GM08714 (cell line): ENCODE measurements around the gene AFTPH.

Source experiments
- H3K4me3 ChIP-seq: fragments of 200-500 bp; sonication (Bioruptor generic); 2 replicates; pipeline ENCODE4 v1.5.1; 2014; ENCODE audit warnings: mild to moderate bottlenecking, low read length, inconsistent platforms
- ZNF274 ChIP-seq: IDR thresholded peaks from 2 replicates; pipeline ENCODE4 v1.6.1; 2012; ENCODE audit warnings: mild to moderate bottlenecking, low read depth, low read length

AFTPH gene

GRCh38 chr2:64627860-64628841 is 104.0 kb downstream of the AFTPH start:
- TF ChIP-seq ZNF274 = no peak
- no peak overlapping the region for H3K4me3 ChIP-seq

GRCh38 chr2:64629329-64629781 is 105.2 kb downstream of the AFTPH start:
- no peak for TF ChIP-seq ZNF274
- H3K4me3 ChIP-seq = no peak overlapping the region

GRCh38 chr2:64629875-64630274 is 105.7 kb downstream of the AFTPH start:
- no peak for TF ChIP-seq ZNF274
- no peak overlapping the region for H3K4me3 ChIP-seq

- TF ChIP-seq ZNF274 = no peak
- no peak overlapping the region for H3K4me3 ChIP-seq
Observed at GRCh38 chr2:64630752-64631151, 106.6 kb downstream of the AFTPH start.

- TF ChIP-seq ZNF274 = no peak
- H3K4me3 ChIP-seq = no peak overlapping the region
Observed at GRCh38 chr2:64631771-64632170, 107.6 kb downstream of the AFTPH start.

- no peak for TF ChIP-seq ZNF274
- H3K4me3 ChIP-seq = no peak overlapping the region
Observed at GRCh38 chr2:64632835-64633819, 109.0 kb downstream of the AFTPH start.

GRCh38 chr2:64634345-64635267 is 110.5 kb downstream of the AFTPH start:
- no peak overlapping the region for H3K4me3 ChIP-seq
- no peak for TF ChIP-seq ZNF274

GRCh38 chr2:64635976-64636911 is 112.1 kb downstream of the AFTPH start:
- TF ChIP-seq ZNF274 = no peak
- H3K4me3 ChIP-seq = peak overlapping the region; percentile 1; the same call in 1 of the 2 replicates

GRCh38 chr2:64637000-64637635 is 113.0 kb downstream of the AFTPH start:
- no peak for TF ChIP-seq ZNF274
- H3K4me3 ChIP-seq = peak overlapping the region; percentile 50; the same call in 1 of the 2 replicates

- H3K4me3 ChIP-seq = peak overlapping the region; percentile 50; the same call in 1 of the 2 replicates
- TF ChIP-seq ZNF274 = no peak
Observed at GRCh38 chr2:64637931-64638330, 113.8 kb downstream of the AFTPH start.

- peak overlapping the region; percentile 50; the same call in 1 of the 2 replicates for H3K4me3 ChIP-seq
Observed at GRCh38 chr2:64638502-64639120, 114.5 kb downstream of the AFTPH start.

More at GRCh38 chr2:64638502-64639120, 114.5 kb downstream of the AFTPH start:
- TF ChIP-seq ZNF274 = no peak
